ENCODE data around the gene HLA-E. TPM values are rescaled to one million over a fixed set of nuclear protein-coding genes. Genes with fewer than 3 reads are reported as not detected.
A peak's percentile ranks its signal among the peaks of the same experiment; 100 is the strongest.
"Not testable (repeated sequence)": the region's sequence is repeated elsewhere in the genome, so short reads cannot be mapped to it uniquely, and the experiment has no call there.

The HLA-E gene
- total and polyA plus RNA-seq, 2 of the 13 experiments (the other 11 are each of a cell fraction or from before 2014, with no cell fraction given) = 45.2 to 90.4 TPM

- H3K79me2 ChIP-seq (ENCODE audit: insufficient read depth, low read length); H2AFZ ChIP-seq (ENCODE audit: low read length); ATAC-seq; H4K20me1 ChIP-seq (ENCODE audit: insufficient read depth, low read length); BruUV-seq (replicated peaks); H3K27me3 ChIP-seq (ENCODE audit: control insufficient read depth in 1 of 2, insufficient read depth in 2 of 2, low read length in 2 of 2); H3K9me3 ChIP-seq (ENCODE audit: low read length); CTCF ChIA-PET (ENCODE audit: low intra/inter-chr PET ratio, low total read pairs); FAIRE-seq; DNase-seq (ENCODE audit: low spot score); H3K36me3 ChIP-seq (replicated peaks in 1 of 2; ENCODE audit: control insufficient read depth in 1 of 2, insufficient read depth in 2 of 2, low read length in 2 of 2); in situ Hi-C loops (cut with HindIII; ENCODE audit: extremely low pct_ligation_motif_present, low pct_unique_long_range_greater_than_20kb): not testable (repeated sequence)
- 80% methylated on average over 9 of the region's 9 CpGs for WGBS (ENCODE audit: low lambda C conversion rate)
- POLR2A ChIA-PET = interaction anchor here (0.7 to 1.3 kb wide), 6 partner anchors 11 to 97 kb away, joined by 3 to 12 read pairs (median 4); partner anchors contain the start of genes ABCF1 and PRR3
- Histone ChIP-seq H3K4me2 (ENCODE audit: low read depth, low read length) (peak overlapping the region; percentile 99), H3K9ac (ENCODE audit: insufficient read depth, low read depth, low read length) (peak overlapping the region; percentile 70), H3K27ac (ENCODE audit: extremely low read length, insufficient read depth, low read length) (peak overlapping the region; percentile 88), H3K4me3 (replicated peaks in 1 of 3; ENCODE audit: insufficient read depth in 1 of 3, low read depth in 2 of 3, low read length in 3 of 3) (peak overlapping the region; percentile 51 to 71 (median 67); a peak in 5 of 6 replicates), H3K4me1 (ENCODE audit: insufficient read depth, low read length) (peaks cover 34% of the 10 kb centered on the region)
- intact Hi-C loops (cut with micrococcal nuclease; ENCODE audit: unreplicated experiment) = loop anchor here (1.0 kb wide), 1 partner anchor 12 kb away; no protein-coding TSS in a partner anchor
- peak; percentile 11; the same call in 1 of the 2 replicates for TF ChIP-seq TMF1 (CRISPR knock-in tag; IDR thresholded peaks at IDR 0.05; ENCODE audit: low read depth)
- TF ChIP-seq, protein P1, sequence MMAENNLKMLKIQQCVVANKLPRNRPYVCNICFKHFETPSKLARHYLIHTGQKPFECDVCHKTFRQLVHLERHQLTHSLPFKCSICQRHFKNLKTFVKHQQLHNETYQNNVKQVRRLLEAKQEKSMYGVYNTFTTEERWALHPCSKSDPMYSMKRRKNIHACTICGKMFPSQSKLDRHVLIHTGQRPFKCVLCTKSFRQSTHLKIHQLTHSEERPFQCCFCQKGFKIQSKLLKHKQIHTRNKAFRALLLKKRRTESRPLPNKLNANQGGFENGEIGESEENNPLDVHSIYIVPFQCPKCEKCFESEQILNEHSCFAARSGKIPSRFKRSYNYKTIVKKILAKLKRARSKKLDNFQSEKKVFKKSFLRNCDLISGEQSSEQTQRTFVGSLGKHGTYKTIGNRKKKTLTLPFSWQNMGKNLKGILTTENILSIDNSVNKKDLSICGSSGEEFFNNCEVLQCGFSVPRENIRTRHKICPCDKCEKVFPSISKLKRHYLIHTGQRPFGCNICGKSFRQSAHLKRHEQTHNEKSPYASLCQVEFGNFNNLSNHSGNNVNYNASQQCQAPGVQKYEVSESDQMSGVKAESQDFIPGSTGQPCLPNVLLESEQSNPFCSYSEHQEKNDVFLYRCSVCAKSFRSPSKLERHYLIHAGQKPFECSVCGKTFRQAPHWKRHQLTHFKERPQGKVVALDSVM (CRISPR knock-in tag; IDR thresholded peaks at IDR 0.05) = peak; percentile 66; the same call in 1 of the 2 replicates
Observed at GRCh38 chr6:30516754-30517076, 27.4 kb downstream of the HLA-E start.

- BruUV-seq (replicated peaks); H3K4me3 ChIP-seq (replicated peaks in 1 of 3; ENCODE audit: insufficient read depth in 1 of 3, low read depth in 2 of 3, low read length in 3 of 3); H3K4me2 ChIP-seq (ENCODE audit: low read depth, low read length); H3K27ac ChIP-seq (ENCODE audit: extremely low read length, insufficient read depth, low read length); H3K9me3 ChIP-seq (ENCODE audit: low read length); H3K27me3 ChIP-seq (ENCODE audit: control insufficient read depth in 1 of 2, insufficient read depth in 2 of 2, low read length in 2 of 2); ATAC-seq; FAIRE-seq; H4K20me1 ChIP-seq (ENCODE audit: insufficient read depth, low read length); in situ Hi-C loops (cut with HindIII; ENCODE audit: extremely low pct_ligation_motif_present, low pct_unique_long_range_greater_than_20kb); H3K79me2 ChIP-seq (ENCODE audit: insufficient read depth, low read length); intact Hi-C loops (cut with micrococcal nuclease; ENCODE audit: unreplicated experiment); H3K36me3 ChIP-seq (replicated peaks in 1 of 2; ENCODE audit: control insufficient read depth in 1 of 2, insufficient read depth in 2 of 2, low read length in 2 of 2); H3K9ac ChIP-seq (ENCODE audit: insufficient read depth, low read depth, low read length); H2AFZ ChIP-seq (ENCODE audit: low read length); CTCF ChIA-PET (ENCODE audit: low intra/inter-chr PET ratio, low total read pairs); DNase-seq (ENCODE audit: low spot score): not testable (repeated sequence)
- 93% methylated on average over 21 of the region's 21 CpGs for WGBS (ENCODE audit: low lambda C conversion rate)
- TF ChIP-seq NFYC (CRISPR knock-in tag; IDR thresholded peaks at IDR 0.05) = peak; percentile 67
- peak; percentile 62 for TF ChIP-seq NFYB (CRISPR knock-in tag; IDR thresholded peaks at IDR 0.05)
- POLR2A ChIA-PET = interaction anchor here (1.1 kb wide), 1 partner anchor 10 kb away, joined by 3 read pairs; no protein-coding TSS in a partner anchor
- H3K4me1 ChIP-seq (ENCODE audit: insufficient read depth, low read length) = peaks cover 39% of the 10 kb centered on the region
Observed at GRCh38 chr6:30517767-30518504, 28.6 kb downstream of the HLA-E start.

DNA sequence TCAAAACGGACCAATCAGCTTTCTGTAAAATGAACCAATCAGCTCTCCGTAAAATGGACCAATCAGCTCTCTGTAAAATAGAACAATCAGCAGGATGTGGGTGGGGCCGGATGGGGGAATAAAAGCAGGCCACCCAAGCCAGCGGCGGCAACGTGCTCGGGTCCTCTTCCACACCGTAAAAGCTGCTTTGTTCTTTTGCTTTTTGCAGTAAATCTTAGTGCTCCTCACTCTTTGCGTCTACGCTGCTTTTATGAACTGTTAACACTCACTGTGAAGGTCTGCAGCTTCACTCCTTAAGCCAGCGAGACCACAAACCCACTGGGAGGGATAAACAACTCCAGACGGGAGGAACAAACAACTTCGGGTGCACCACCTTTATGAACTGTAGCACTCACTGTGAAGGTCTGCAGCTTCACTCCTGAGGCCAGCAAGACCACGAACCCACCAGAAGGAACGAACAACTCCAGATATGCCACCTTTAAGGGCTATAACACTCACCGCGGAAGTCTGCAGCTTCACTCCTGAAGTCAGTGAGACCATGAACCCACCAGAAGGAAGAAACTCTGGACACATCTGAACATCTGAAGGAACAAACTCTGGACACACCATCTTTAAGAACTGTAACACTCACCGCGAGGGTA is 29.3 kb downstream of the HLA-E start:
- BruUV-seq (replicated peaks); H3K79me2 ChIP-seq (ENCODE audit: insufficient read depth, low read length); H3K9ac ChIP-seq (ENCODE audit: insufficient read depth, low read depth, low read length); H3K4me2 ChIP-seq (ENCODE audit: low read depth, low read length); intact Hi-C loops (cut with micrococcal nuclease; ENCODE audit: unreplicated experiment); H3K36me3 ChIP-seq (replicated peaks in 1 of 2; ENCODE audit: control insufficient read depth in 1 of 2, insufficient read depth in 2 of 2, low read length in 2 of 2); H4K20me1 ChIP-seq (ENCODE audit: insufficient read depth, low read length); H2AFZ ChIP-seq (ENCODE audit: low read length); H3K4me3 ChIP-seq (replicated peaks in 1 of 3; ENCODE audit: insufficient read depth in 1 of 3, low read depth in 2 of 3, low read length in 3 of 3); H3K27ac ChIP-seq (ENCODE audit: extremely low read length, insufficient read depth, low read length); in situ Hi-C loops (cut with HindIII; ENCODE audit: extremely low pct_ligation_motif_present, low pct_unique_long_range_greater_than_20kb); CTCF ChIA-PET (ENCODE audit: low intra/inter-chr PET ratio, low total read pairs); H3K27me3 ChIP-seq (ENCODE audit: control insufficient read depth in 1 of 2, insufficient read depth in 2 of 2, low read length in 2 of 2); ATAC-seq; FAIRE-seq; H3K9me3 ChIP-seq (ENCODE audit: low read length): not testable (repeated sequence)
- DNase-seq (ENCODE audit: low spot score) = peak; percentile 20
- peaks cover 39% of the 10 kb centered on the region for H3K4me1 ChIP-seq (ENCODE audit: insufficient read depth, low read length)
- 83% methylated on average over 19 of the region's 19 CpGs for WGBS (ENCODE audit: low lambda C conversion rate)
- POLR2A ChIA-PET = interaction anchor here (1.1 to 1.3 kb wide), 2 partner anchors 9 kb away, joined by 3 read pairs; no protein-coding TSS in a partner anchor
